GM23338 (cell line): ENCODE results near the gene CST9.

Experiments
- CREB1 ChIP-seq: fragments of 250-450 bp; sonication (Bioruptor Pico); IDR thresholded peaks from 2 replicates; pipeline ENCODE4 v1.5.0; 2020; ENCODE audit warnings: low read depth, mild to moderate bottlenecking, moderate library complexity
- CTCF ChIP-seq, 2 experiments: fragments of 200-600 bp in 1 of 2; sonication (generic) in 1 of 2; conservative IDR thresholded peaks; 2 replicates each; pipeline versions ENCODE4 v1.5.1 to v1.6.1; 2016 to 2017; ENCODE audit warnings: antibody characterized with exemption in 2 of 2, low read depth in 2 of 2, mild to moderate bottlenecking in 2 of 2, moderate library complexity in 1 of 2
- ETS1 ChIP-seq: IDR thresholded peaks from 2 replicates; pipeline ENCODE4 v1.6.1; 2016; ENCODE audit warnings: antibody characterized with exemption
- EZH2 ChIP-seq: fragments of 200-600 bp; sonication (generic); IDR thresholded peaks from one replicate; pipeline ENCODE4 v1.8.0; 2017; ENCODE audit warnings: antibody characterized with exemption, mild to moderate bottlenecking, low read depth; ENCODE audit not compliant: unreplicated experiment
- EZH2phosphoT487 ChIP-seq: fragments of 200-600 bp; sonication (generic); IDR thresholded peaks from one replicate; pipeline ENCODE4 v1.8.1; 2018; ENCODE audit warnings: antibody characterized with exemption; ENCODE audit not compliant: unreplicated experiment
- JUNB ChIP-seq: IDR thresholded peaks from one replicate; pipeline ENCODE4 v1.6.1; 2016; ENCODE audit warnings: antibody characterized with exemption; ENCODE audit not compliant: unreplicated experiment
- NANOG ChIP-seq: IDR thresholded peaks from 2 replicates; pipeline ENCODE4 v1.6.1; 2016; ENCODE audit warnings: antibody characterized with exemption, borderline replicate concordance
- POLR2AphosphoS5 ChIP-seq: IDR thresholded peaks from 2 replicates; pipeline ENCODE4 v1.6.1; 2016; ENCODE audit warnings: antibody characterized with exemption, low read depth
- STAT1 ChIP-seq: IDR thresholded peaks from one replicate; pipeline ENCODE4 v1.6.1; 2016; ENCODE audit warnings: antibody characterized with exemption; ENCODE audit not compliant: unreplicated experiment
- ZNF114 ChIP-seq: fragments of 250-450 bp; sonication (Bioruptor Pico); IDR thresholded peaks from 2 replicates; pipeline ENCODE4 v1.5.0; 2020; ENCODE audit warnings: mild to moderate bottlenecking, moderate library complexity
- TF ChIP-seq, protein P1 (sequence below): IDR thresholded peaks from one replicate; pipeline ENCODE4 v1.6.1; 2018; ENCODE audit warnings: antibody characterized with exemption; ENCODE audit not compliant: unreplicated experiment

DNA sequence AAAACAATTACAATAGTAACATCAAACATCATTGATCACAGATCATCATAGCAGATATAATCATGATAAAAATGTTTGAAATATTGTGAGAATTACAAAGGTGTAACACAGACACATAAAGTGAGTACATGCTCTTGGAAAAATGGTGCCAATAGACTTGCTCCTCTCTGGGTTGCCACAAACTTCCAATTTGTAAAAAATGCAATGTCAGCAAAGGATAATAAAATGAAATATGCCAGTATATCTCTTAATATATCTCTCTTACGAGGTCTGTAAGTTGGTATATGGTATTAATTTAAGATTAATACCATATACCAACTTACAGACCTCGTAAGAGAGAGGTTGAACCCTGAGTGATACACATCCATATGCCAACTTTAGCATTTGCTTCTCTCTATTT is 45.4 kb upstream of the CST9 start:
- no peak for TF ChIP-seq CTCF (conservative IDR thresholded peaks at IDR 0.05; ENCODE audit: low read depth in 2 of 2)
- TF ChIP-seq, protein P1, sequence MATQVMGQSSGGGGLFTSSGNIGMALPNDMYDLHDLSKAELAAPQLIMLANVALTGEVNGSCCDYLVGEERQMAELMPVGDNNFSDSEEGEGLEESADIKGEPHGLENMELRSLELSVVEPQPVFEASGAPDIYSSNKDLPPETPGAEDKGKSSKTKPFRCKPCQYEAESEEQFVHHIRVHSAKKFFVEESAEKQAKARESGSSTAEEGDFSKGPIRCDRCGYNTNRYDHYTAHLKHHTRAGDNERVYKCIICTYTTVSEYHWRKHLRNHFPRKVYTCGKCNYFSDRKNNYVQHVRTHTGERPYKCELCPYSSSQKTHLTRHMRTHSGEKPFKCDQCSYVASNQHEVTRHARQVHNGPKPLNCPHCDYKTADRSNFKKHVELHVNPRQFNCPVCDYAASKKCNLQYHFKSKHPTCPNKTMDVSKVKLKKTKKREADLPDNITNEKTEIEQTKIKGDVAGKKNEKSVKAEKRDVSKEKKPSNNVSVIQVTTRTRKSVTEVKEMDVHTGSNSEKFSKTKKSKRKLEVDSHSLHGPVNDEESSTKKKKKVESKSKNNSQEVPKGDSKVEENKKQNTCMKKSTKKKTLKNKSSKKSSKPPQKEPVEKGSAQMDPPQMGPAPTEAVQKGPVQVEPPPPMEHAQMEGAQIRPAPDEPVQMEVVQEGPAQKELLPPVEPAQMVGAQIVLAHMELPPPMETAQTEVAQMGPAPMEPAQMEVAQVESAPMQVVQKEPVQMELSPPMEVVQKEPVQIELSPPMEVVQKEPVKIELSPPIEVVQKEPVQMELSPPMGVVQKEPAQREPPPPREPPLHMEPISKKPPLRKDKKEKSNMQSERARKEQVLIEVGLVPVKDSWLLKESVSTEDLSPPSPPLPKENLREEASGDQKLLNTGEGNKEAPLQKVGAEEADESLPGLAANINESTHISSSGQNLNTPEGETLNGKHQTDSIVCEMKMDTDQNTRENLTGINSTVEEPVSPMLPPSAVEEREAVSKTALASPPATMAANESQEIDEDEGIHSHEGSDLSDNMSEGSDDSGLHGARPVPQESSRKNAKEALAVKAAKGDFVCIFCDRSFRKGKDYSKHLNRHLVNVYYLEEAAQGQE, result no peak
- no peak for TF ChIP-seq EZH2phosphoT487
- TF ChIP-seq POLR2AphosphoS5, result no peak
- no peak for TF ChIP-seq EZH2
- no peak for TF ChIP-seq CREB1 (CRISPR knock-in tag)
- TF ChIP-seq ETS1, result no peak
- no peak for TF ChIP-seq STAT1
- no peak for TF ChIP-seq NANOG
- TF ChIP-seq JUNB, result no peak
- no peak for TF ChIP-seq ZNF114 (CRISPR knock-in tag)
